ENCODE results near the gene CACUL1.
"Not testable (repeated sequence)": the region's sequence is repeated elsewhere in the genome, so short reads cannot be mapped to it uniquely, and the experiment has no call there.

CACUL1 gene

DNA sequence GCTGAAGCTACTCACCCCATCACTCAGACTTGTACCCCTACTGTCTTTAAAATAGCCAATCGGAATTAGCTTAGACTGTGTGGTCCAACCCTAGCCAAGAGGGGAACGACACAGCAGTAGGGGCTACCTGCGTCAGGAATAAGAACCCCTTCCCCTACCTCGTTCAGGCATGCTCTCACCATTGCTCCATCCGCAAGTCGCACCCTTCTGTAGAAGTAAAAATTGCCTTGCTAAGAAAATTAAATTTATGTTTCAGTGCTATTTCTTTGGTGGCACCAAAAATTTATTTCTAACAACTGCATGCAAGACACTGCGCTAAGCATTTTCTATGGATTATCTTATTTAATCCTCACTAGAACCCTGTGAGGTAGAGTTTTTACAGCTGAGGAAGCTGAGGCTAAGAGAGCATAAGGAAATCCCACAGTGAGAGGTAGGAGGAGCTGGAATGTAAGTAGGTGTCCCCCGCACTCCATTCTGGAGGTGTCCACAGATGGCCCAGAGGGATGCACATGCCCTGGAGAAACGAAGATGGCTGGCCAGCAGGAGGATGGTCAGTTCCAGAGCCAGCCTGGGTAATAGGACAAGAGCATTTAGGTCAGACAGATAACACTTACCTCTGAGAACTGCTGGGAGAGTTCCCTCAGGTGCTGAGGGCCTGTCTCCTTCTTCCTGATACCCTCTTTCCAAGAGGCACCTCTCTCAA is 15.3 kb upstream of the CACUL1 start:
- in situ Hi-C loops (cut with HindIII; ENCODE audit: low sequenced_read_pairs), result loop anchor here (10.0 kb wide), 1 partner anchor 65 kb away; no protein-coding TSS in a partner anchor

- in situ Hi-C loops (cut with HindIII; ENCODE audit: low sequenced_read_pairs), result no loop called here
Observed at GRCh38 chr10:118768041-118768919, 13.5 kb upstream of the CACUL1 start.

DNA sequence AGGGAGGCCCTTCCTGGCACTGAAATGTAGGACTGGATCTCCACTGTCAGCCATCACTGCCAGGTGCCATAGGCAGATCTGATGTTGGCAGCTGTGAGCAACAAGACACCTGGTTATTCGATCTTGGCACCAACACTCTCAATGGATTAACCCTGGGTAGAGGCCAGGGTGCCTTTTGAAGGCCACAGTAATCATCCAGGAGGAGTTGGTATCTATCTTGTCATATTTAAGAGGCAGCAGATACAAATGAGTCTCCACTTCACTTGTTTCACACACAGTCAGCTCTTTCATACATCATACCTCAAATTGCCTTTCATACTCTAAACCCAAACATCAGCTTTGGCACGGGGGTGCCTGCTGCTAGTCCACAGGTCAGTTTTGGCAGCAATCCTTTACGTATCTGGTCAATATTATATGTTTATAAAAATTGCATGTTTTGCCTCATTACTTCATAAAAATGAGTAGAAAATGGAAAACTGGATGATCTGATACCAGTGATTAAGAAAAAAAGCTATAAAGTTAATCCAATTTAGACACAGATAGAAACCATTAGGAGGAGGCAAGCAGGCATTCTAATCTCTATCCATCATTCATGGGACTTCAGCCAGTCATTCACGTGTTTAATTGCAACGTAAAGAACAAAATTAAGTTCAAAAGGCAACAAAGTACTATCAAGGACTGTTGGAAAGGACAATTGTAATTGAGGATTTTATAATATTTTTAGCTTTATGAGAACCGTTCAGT is 12.7 kb upstream of the CACUL1 start:
- in situ Hi-C loops (cut with HindIII; ENCODE audit: low sequenced_read_pairs), result no loop called here

- in situ Hi-C loops (cut with HindIII; ENCODE audit: low sequenced_read_pairs), result no loop called here
Observed at GRCh38 chr10:118764195-118764594, 9.4 kb upstream of the CACUL1 start.

- in situ Hi-C loops (cut with HindIII; ENCODE audit: low sequenced_read_pairs), result no loop called here
Observed at GRCh38 chr10:118763202-118763988, 8.6 kb upstream of the CACUL1 start.

GRCh38 chr10:118760265-118760664 is 5.5 kb upstream of the CACUL1 start:
- in situ Hi-C loops (cut with HindIII; ENCODE audit: low sequenced_read_pairs), result no loop called here

DNA sequence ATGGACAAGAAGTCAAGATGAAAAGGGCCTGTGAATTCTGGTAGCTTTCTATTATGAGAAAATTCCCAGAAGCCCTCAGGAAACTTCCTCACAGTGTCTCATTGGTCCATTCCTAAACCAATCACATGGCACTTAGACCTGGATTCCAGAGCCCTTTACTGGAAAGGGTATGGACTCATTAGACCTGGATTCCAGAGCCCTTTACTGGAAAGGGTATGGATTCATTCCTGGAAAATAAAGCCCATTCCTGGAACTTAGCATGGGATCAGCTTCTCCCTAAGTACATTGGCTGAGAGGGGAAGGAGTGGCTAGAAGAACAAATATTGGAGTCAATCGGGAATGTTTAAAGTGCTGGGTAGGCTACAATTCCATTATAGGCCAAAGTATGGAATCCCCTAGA is 3.7 kb upstream of the CACUL1 start:
- in situ Hi-C loops (cut with HindIII; ENCODE audit: low sequenced_read_pairs), result no loop called here

DNA sequence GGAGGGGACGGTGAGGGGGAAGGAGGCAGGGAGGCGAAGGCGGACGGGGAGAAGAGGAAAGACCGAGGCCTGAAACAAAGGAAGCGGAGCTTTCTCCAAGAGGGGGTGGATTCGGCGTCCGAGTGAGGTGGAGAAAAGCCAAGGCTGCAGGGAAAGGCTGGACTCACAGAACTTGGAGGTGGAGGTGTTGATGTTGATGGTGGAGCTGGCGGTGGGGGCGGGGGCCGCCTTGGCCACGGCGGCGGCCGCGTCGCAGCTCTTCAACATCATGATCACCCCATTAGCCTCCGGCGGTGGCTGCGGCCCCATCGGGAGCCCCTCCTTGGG is 578 bp downstream of the CACUL1 start:
- in situ Hi-C loops (cut with HindIII; ENCODE audit: low sequenced_read_pairs), result no loop called here

GRCh38 chr10:118753331-118754228 is 1.2 kb downstream of the CACUL1 start:
- in situ Hi-C loops (cut with HindIII; ENCODE audit: low sequenced_read_pairs), result no loop called here

DNA sequence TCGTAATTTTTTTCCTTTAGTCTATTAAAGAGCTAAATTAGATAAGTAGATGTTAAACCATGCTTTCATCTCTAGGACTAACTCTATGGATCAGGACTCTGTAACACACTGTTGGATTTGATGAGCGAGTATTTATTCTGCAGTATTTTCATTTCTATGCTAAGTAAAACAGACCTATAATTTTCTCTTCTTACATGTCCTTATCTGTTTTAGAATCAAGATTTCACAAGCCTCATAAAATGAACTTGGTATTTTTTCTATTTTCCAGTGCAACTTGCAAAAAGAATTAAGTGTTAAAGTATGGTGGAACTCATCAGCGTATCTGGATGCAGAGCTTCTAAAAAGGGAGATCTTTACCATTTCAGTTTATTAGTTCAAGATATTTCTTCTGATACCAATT is 2.4 kb downstream of the CACUL1 start:
- in situ Hi-C loops (cut with HindIII; ENCODE audit: low sequenced_read_pairs), result no loop called here

- in situ Hi-C loops (cut with HindIII; ENCODE audit: low sequenced_read_pairs), result no loop called here
Observed at GRCh38 chr10:118751265-118751664, 3.5 kb downstream of the CACUL1 start.

DNA sequence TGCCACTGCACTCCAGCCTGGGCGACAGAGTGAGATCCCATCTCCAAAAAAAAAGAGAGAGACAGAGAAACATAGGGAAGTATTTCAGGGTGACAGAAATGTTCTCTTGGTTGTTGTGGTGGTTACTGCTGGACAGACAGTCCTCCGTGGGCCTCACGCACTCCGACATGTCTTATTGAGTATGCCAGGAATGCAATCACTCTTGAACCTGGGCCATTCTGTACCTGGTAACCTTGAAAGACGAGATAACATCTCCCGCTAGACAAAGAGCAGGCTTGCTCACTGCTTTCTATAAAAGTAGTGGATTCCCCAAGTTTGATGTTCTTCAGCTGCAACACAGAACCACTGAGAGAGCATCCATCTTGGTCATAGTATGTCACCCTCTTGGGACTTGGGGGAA is 6.7 kb downstream of the CACUL1 start:
- in situ Hi-C loops (cut with HindIII; ENCODE audit: low sequenced_read_pairs), result no loop called here

- in situ Hi-C loops (cut with HindIII; ENCODE audit: low sequenced_read_pairs), result no loop called here
Observed at GRCh38 chr10:118746246-118746645, 8.5 kb downstream of the CACUL1 start.

GRCh38 chr10:118745056-118745455 is 9.7 kb downstream of the CACUL1 start:
- in situ Hi-C loops (cut with HindIII; ENCODE audit: low sequenced_read_pairs), result no loop called here

GRCh38 chr10:118744346-118744918 is 10.3 kb downstream of the CACUL1 start:
- in situ Hi-C loops (cut with HindIII; ENCODE audit: low sequenced_read_pairs), result not testable (repeated sequence)

- in situ Hi-C loops (cut with HindIII; ENCODE audit: low sequenced_read_pairs), result no loop called here
Observed at GRCh38 chr10:118742782-118743181, 12.0 kb downstream of the CACUL1 start.

DNA sequence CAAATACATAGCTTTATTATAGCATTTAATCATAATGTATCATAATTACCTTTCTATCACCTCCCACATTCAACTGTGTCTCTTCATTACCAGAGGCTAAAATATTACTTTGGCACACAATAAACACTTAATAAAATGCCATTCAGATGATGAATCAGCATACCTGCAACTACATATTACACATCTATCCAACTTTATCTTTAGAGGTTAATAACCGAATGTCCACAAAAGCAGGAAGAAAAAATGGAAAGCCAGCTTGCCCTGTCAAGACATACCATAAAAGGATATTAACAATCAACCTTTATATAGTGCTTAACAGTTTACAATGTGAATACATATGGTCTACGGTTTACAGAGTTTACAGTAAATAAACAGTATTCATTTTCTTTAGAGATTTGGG is 12.7 kb downstream of the CACUL1 start:
- in situ Hi-C loops (cut with HindIII; ENCODE audit: low sequenced_read_pairs), result no loop called here

DNA sequence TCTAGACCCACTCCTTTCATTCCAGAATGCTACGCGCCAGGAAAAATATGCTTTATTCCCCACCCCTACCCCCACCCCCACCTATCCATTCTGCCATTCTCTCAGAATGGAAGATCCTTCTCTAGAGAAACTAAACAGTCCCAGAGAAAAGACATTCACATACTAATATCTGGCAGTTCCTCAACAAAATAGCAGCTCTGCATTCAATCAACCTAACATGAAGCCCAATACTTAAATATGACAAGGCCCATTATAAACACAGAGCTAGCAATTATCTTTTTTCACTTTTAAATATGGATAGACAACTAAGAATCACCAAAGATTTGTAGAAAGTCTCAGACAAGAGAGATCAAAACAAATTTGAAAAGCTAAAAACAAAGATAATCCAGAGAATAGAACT is 16.4 kb downstream of the CACUL1 start:
- in situ Hi-C loops (cut with HindIII; ENCODE audit: low sequenced_read_pairs), result no loop called here

DNA sequence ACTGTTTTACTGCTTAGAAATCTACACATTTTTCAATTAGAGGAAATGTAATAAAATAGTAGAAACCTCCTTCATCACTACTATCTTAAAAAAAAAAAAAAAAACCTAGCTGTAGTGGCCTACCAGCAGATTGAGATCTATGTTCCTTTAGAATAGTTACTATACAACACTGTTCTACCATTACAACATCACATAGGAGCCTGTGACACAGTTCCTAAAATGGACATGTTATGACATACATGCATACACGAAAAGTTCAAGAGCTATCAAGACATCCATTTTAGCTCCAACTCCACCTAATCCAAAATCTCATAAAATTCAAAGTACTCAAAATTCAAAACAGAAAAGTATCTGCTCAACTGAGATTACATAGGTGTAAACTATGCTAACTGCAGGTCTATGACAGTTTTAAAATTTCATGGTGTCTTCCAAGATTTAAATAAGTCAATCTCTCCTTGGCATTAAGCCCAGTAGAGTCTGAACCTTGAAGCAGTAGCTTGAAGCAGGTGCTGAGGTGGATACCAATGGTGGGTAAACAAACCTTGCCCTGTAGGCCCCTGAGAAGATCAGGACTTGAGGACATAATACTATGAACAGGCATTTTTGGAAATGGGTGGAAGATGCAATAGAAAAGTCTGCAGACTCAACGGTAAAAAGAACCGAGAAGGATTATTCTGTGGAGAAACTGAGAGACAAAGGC is 17.0 kb downstream of the CACUL1 start:
- in situ Hi-C loops (cut with HindIII; ENCODE audit: low sequenced_read_pairs), result no loop called here

All from endothelial cell of hepatic sinusoid (primary cell).